WERI-Rb-1 (cell line): ENCODE results near the gene DVL2.

Source experiments
- DNase-seq: peaks from one replicate; pipeline ENCODE4 v3.0.0-alpha.2; 2020
- H3K27ac ChIP-seq: fragments of 250-450 bp; sonication (Bioruptor Pico); 2 replicates; pipeline ENCODE4 v1.5.1; 2020; ENCODE audit warnings: mild to moderate bottlenecking, moderate library complexity
- H3K27me3 ChIP-seq: fragments of 250-450 bp; sonication (Bioruptor Pico); 2 replicates; pipeline ENCODE4 v1.5.1; 2021; ENCODE audit warnings: mild to moderate bottlenecking, low read depth, moderate library complexity; ENCODE audit not compliant: insufficient read depth, severe bottlenecking
- H3K36me3 ChIP-seq: fragments of 250-450 bp; sonication (Bioruptor Pico); 2 replicates; pipeline ENCODE4 v1.5.1; 2020; ENCODE audit warnings: mild to moderate bottlenecking, moderate library complexity
- H3K4me3 ChIP-seq: 2 replicates; pipeline ENCODE4 v1.5.1; 2011; ENCODE audit warnings: low read depth, mild to moderate bottlenecking, control low read depth, low read length
- H3K9me3 ChIP-seq: fragments of 250-450 bp; sonication (Bioruptor Pico); 2 replicates; pipeline ENCODE4 v1.5.1; 2021; ENCODE audit warnings: mild to moderate bottlenecking, moderate library complexity; ENCODE audit not compliant: severe bottlenecking
- TF ChIP-seq, protein P1 (sequence below): IDR thresholded peaks from 2 replicates; pipeline ENCODE4 v1.5.1; 2011; ENCODE audit warnings: low read depth, mild to moderate bottlenecking, control low read depth, inconsistent platforms, low read length

Gene DVL2

DNA sequence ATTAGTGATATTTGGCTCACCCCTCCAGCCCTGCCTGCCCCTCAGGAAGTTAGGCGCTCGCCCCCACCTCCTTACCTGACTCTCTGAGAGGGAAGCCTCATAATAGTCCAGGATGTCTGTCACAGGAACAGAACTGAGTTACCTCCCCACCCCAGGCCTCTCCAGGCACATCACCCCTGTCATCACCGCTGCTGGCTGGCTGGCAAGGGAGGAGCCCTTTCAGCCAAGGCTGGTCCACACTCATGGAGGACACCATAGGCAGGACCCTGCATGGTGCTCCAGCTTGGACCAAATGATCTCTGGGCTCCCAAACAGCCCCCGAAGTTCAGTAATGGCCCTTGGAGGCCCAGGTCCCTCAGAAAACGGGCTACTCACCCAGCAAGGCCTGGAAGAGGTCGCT is 16.2 kb downstream of the DVL2 start:
- Histone ChIP-seq H3K27ac (peak overlapping the region; percentile 94), H3K9me3 (no peaks in the 10 kb centered on the region), H3K27me3 (no peaks in the 10 kb centered on the region), H3K36me3 (peaks cover 28% of the 10 kb centered on the region), H3K4me3 (peak overlapping the region; percentile 75)
- TF ChIP-seq, protein P1, sequence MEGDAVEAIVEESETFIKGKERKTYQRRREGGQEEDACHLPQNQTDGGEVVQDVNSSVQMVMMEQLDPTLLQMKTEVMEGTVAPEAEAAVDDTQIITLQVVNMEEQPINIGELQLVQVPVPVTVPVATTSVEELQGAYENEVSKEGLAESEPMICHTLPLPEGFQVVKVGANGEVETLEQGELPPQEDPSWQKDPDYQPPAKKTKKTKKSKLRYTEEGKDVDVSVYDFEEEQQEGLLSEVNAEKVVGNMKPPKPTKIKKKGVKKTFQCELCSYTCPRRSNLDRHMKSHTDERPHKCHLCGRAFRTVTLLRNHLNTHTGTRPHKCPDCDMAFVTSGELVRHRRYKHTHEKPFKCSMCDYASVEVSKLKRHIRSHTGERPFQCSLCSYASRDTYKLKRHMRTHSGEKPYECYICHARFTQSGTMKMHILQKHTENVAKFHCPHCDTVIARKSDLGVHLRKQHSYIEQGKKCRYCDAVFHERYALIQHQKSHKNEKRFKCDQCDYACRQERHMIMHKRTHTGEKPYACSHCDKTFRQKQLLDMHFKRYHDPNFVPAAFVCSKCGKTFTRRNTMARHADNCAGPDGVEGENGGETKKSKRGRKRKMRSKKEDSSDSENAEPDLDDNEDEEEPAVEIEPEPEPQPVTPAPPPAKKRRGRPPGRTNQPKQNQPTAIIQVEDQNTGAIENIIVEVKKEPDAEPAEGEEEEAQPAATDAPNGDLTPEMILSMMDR: no peak
- DNase-seq: no peak

DNA sequence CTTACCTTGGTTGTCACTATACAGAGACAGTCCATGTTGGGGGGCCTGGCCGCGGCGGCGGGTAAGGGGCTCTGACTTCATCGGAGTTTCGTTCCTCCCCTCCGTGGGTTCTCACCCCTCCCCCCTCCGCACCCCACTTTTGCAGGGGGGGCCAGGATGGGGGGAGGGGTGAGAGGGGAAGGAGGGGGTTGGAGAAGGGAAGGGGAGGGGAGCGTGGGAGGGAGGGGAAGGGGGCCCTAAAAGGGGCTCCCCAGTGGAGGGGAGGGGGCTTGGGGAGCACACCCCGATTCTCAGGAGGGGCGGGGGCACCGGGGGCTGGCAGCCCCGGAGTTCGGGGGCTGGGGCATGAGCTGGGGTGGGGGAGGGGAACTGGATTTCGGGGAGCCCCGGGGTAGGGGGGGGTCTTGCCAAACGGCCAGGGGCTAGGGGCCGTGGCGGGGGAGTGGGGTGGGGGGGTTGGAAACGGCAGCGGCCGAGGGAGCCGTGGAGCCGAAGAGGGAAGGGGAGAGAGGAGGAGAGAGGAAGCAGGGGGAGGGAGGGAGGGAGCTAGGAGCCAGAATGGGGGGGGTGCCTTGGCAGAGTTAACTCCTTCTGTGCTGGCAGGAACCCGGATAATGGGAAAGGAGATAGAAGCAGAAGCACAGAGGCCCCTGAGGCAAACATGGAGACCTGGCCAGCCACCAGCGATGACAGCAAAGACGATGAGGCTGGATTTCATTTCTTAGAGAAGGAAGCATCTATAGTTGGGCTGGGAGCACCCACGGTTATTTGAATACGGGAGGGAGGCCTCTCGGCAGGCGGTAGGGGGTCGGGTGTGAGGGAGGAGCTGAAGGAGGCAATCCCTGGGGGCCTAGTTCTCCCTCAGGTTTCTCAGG is 17.0 kb downstream of the DVL2 start:
- TF ChIP-seq, protein P1: no peak
- DNase-seq: peak; percentile 79
- Histone ChIP-seq H3K27me3 (no peaks in the 10 kb centered on the region), H3K4me3 (peak overlapping the region; percentile 75), H3K36me3 (peaks cover 20% of the 10 kb centered on the region), H3K9me3 (no peaks in the 10 kb centered on the region), H3K27ac (peak overlapping the region; percentile 94)

GRCh38 chr17:7216242-7217112 is 17.8 kb downstream of the DVL2 start:
- H3K4me3 ChIP-seq: peak overlapping the region; percentile 61

GRCh38 chr17:7215652-7216180 is 18.6 kb downstream of the DVL2 start:
- Histone ChIP-seq H3K27ac (peak overlapping the region; percentile 69), H3K27me3 (no peaks in the 10 kb centered on the region), H3K9me3 (no peaks in the 10 kb centered on the region), H3K36me3 (peaks cover 3% of the 10 kb centered on the region), H3K4me3 (peak overlapping the region; percentile 61)
- TF ChIP-seq, protein P1: no peak
- peak; percentile 28 for DNase-seq

More at GRCh38 chr17:7216242-7217112, 17.8 kb downstream of the DVL2 start:
- no peaks in the 10 kb centered on the region for H3K27me3 ChIP-seq
- H3K9me3 ChIP-seq: no peaks in the 10 kb centered on the region
- no peak for DNase-seq
- peak overlapping the region; percentile 69 for H3K27ac ChIP-seq
- peaks cover 11% of the 10 kb centered on the region for H3K36me3 ChIP-seq
- TF ChIP-seq, protein P1: no peak

GRCh38 chr17:7215136-7215638 is 19.1 kb downstream of the DVL2 start:
- peak overlapping the region; percentile 53 for H3K4me3 ChIP-seq

More at GRCh38 chr17:7215136-7215638, 19.1 kb downstream of the DVL2 start:
- TF ChIP-seq, protein P1: no peak
- Histone ChIP-seq H3K27me3 (no peaks in the 10 kb centered on the region), H3K9me3 (no peaks in the 10 kb centered on the region), H3K36me3 (no peaks in the 10 kb centered on the region; the same call in 1 of the 2 replicates), H3K27ac (peak overlapping the region; percentile 22)
- DNase-seq: no peak
